Panc1 (cell line): ENCODE data around the gene NEK6. TPM values are rescaled to one million over a fixed set of nuclear protein-coding genes. Genes with fewer than 3 reads are reported as not detected.
A peak's percentile ranks its signal among the peaks of the same experiment; 100 is the strongest.

ENCODE experiments used
- ATAC-seq: fragments of 200-7000 bp; cut with Tn5 transposase; 2 replicates; pipeline ENCODE4 v1.9.1; 2020; ENCODE audit warnings: mild to moderate bottlenecking, moderate library complexity
- BruUV-seq: library from RNA; stranded (reverse); fragments of 400-500 nt; replicated peaks from 2 replicates; lab custom pipeline; 2021; lab: Mats Ljungman, UMichigan
- CTCF ChIA-PET: fragments of 300-600 bp; sonication (Branson Sonifier 250); formaldehyde crosslinking; loops from one replicate; lab custom pipeline; 2022; ENCODE audit warnings: antibody characterized with exemption; lab: Charles Lee
- POLR2A ChIA-PET: fragments of 300-600 bp; sonication (Branson Sonifier 250); formaldehyde crosslinking; loops from one replicate; lab custom pipeline; 2022; ENCODE audit warnings: antibody characterized with exemption; lab: Charles Lee
- DNase-seq: peaks from one replicate; pipeline ENCODE4 v3.0.0-alpha.2; 2010; ENCODE audit warnings: low read depth, low spot score
- H3K27ac ChIP-seq: 2 replicates; pipeline ENCODE4 v1.5.1; 2011; ENCODE audit warnings: mild to moderate bottlenecking, low read length, inconsistent platforms
- H3K27me3 ChIP-seq: fragments of 200-500 bp; sonication (Bioruptor generic); 2 replicates; pipeline ENCODE4 v1.6.0; 2014; ENCODE audit warnings: low read length, inconsistent platforms; ENCODE audit not compliant: control insufficient read depth, insufficient read depth
- H3K36me3 ChIP-seq: fragments of 200-500 bp; sonication (Bioruptor generic); 2 replicates; pipeline ENCODE4 v1.5.1; 2014; ENCODE audit warnings: inconsistent platforms, mild to moderate bottlenecking, low read length, moderate library complexity; ENCODE audit not compliant: control insufficient read depth, insufficient read depth
- H3K4me1 ChIP-seq: 2 replicates; pipeline ENCODE4 v1.5.1; 2011; ENCODE audit warnings: inconsistent platforms, mild to moderate bottlenecking, low read length, moderate library complexity; ENCODE audit not compliant: control insufficient read depth, insufficient read depth
- H3K4me3 ChIP-seq, 2 experiments: 2 replicates each; pipeline ENCODE4 v1.5.1; 2011 to 2012; ENCODE audit warnings: low read depth in 2 of 2, low read length in 2 of 2, mild to moderate bottlenecking in 2 of 2, inconsistent platforms in 1 of 2, moderate library complexity in 1 of 2
- H3K9me3 ChIP-seq: fragments of 200-500 bp; sonication (Bioruptor generic); 2 replicates; pipeline ENCODE4 v1.5.1; 2014; ENCODE audit warnings: low read depth, mild to moderate bottlenecking, inconsistent platforms, low read length, moderate library complexity; ENCODE audit not compliant: control insufficient read depth, insufficient read depth
- CTCF ChIP-seq: fragments of 450-650 bp; IDR thresholded peaks from 2 replicates; pipeline ENCODE4 v1.5.1; 2017; ENCODE audit warnings: mild to moderate bottlenecking
- POLR2AphosphoS5 ChIP-seq: IDR thresholded peaks from 2 replicates; pipeline ENCODE4 v1.6.1; 2012; ENCODE audit warnings: mild to moderate bottlenecking, low read depth, low read length, moderate library complexity
- SIN3A ChIP-seq: IDR thresholded peaks from 2 replicates; pipeline ENCODE4 v1.6.1; 2012; ENCODE audit warnings: low read depth, mild to moderate bottlenecking, low read length, moderate library complexity, borderline replicate concordance; ENCODE audit not compliant: insufficient read depth
- TCF7L2 ChIP-seq: IDR thresholded peaks from 2 replicates; pipeline ENCODE4 v1.6.1; 2011; ENCODE audit warnings: mild to moderate bottlenecking, low read depth, low read length, inconsistent platforms
- in situ Hi-C: cut with HindIII; loops from 2 replicates; pipeline ENCODE4 v1.10.0; 2016; ENCODE audit warnings: low sequenced_read_pairs, low pct_unique_long_range_greater_than_20kb
- intact Hi-C: fragments of 100-400 bp; cut with micrococcal nuclease; formaldehyde crosslinking; loops from one replicate; pipeline ENCODE4 v1.10.0; 2022; ENCODE audit not compliant: unreplicated experiment
- total RNA-seq: library from RNA; stranded (reverse); gene quantifications from one replicate; pipeline ENCODE4 v1.2.1, GENCODE V29; 2021; ENCODE audit not compliant: unreplicated experiment
- TF ChIP-seq, protein P1 (sequence below), 2 experiments: IDR thresholded peaks; 2 replicates each; pipeline ENCODE4 v1.6.1; 2011 to 2012; ENCODE audit warnings: low read depth in 2 of 2, control low read depth in 1 of 2, low read length in 1 of 2, mild to moderate bottlenecking in 1 of 2, moderate library complexity in 1 of 2; ENCODE audit not compliant: insufficient read depth in 1 of 2

The NEK6 gene
- total RNA-seq, 1 experiment from 2014 or later = 56.3 TPM

- intact Hi-C loops = no loop called here
- POLR2A ChIA-PET = no interaction called here
- H3K36me3 ChIP-seq = no peaks in the 10 kb centered on the region
- in situ Hi-C loops = no loop called here
- CTCF ChIA-PET = no interaction called here
- peaks cover 51% of the 10 kb centered on the region for H3K4me1 ChIP-seq
- DNase-seq = no peak
- no peak for ATAC-seq
- H3K27ac ChIP-seq = peak overlapping the region; percentile 51
- H3K4me3 ChIP-seq = no peak overlapping the region
- no TSS peak for BruUV-seq
- no peaks in the 10 kb centered on the region for H3K27me3 ChIP-seq
- no peaks in the 10 kb centered on the region for H3K9me3 ChIP-seq
- TF ChIP-seq, protein P1, sequence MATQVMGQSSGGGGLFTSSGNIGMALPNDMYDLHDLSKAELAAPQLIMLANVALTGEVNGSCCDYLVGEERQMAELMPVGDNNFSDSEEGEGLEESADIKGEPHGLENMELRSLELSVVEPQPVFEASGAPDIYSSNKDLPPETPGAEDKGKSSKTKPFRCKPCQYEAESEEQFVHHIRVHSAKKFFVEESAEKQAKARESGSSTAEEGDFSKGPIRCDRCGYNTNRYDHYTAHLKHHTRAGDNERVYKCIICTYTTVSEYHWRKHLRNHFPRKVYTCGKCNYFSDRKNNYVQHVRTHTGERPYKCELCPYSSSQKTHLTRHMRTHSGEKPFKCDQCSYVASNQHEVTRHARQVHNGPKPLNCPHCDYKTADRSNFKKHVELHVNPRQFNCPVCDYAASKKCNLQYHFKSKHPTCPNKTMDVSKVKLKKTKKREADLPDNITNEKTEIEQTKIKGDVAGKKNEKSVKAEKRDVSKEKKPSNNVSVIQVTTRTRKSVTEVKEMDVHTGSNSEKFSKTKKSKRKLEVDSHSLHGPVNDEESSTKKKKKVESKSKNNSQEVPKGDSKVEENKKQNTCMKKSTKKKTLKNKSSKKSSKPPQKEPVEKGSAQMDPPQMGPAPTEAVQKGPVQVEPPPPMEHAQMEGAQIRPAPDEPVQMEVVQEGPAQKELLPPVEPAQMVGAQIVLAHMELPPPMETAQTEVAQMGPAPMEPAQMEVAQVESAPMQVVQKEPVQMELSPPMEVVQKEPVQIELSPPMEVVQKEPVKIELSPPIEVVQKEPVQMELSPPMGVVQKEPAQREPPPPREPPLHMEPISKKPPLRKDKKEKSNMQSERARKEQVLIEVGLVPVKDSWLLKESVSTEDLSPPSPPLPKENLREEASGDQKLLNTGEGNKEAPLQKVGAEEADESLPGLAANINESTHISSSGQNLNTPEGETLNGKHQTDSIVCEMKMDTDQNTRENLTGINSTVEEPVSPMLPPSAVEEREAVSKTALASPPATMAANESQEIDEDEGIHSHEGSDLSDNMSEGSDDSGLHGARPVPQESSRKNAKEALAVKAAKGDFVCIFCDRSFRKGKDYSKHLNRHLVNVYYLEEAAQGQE (IDR thresholded peaks at IDR 0.05; ENCODE audit: insufficient read depth in 1 of 2, low read depth in 2 of 2, low read length in 1 of 2) = no peak
- TF ChIP-seq SIN3A = no peak
- TF ChIP-seq TCF7L2 = no peak
- no peak for TF ChIP-seq POLR2AphosphoS5
- TF ChIP-seq CTCF = no peak
Observed at GRCh38 chr9:124273427-124274160, 15.8 kb downstream of the NEK6 start.

- Histone ChIP-seq H3K36me3 (no peaks in the 10 kb centered on the region), H3K4me3 (no peak overlapping the region), H3K9me3 (no peaks in the 10 kb centered on the region), H3K27me3 (no peaks in the 10 kb centered on the region), H3K4me1 (peaks cover 52% of the 10 kb centered on the region), H3K27ac (peak overlapping the region; percentile 51; the same call in 1 of the 2 replicates)
- intact Hi-C loops = no loop called here
- no TSS peak for BruUV-seq
- POLR2A ChIA-PET = no interaction called here
- DNase-seq = no peak
- CTCF ChIA-PET = no interaction called here
- in situ Hi-C loops = no loop called here
- TF ChIP-seq SIN3A (no peak), TCF7L2 (no peak), POLR2AphosphoS5 (no peak), CTCF (no peak)
- TF ChIP-seq, protein P1 (IDR thresholded peaks at IDR 0.05; ENCODE audit: insufficient read depth in 1 of 2, low read depth in 2 of 2, low read length in 1 of 2) = no peak
- no peak for ATAC-seq
Observed at GRCh38 chr9:124274226-124274625, 16.5 kb downstream of the NEK6 start.
